GM12872 (cell line): ENCODE data around the gene STK39.

Experiments
- CTCF ChIP-seq: IDR thresholded peaks from 3 replicates; pipeline ENCODE4 v1.5.1; 2011; ENCODE audit warnings: low read depth, mild to moderate bottlenecking, low read length, moderate library complexity; ENCODE audit not compliant: insufficient read depth

STK39 gene

DNA sequence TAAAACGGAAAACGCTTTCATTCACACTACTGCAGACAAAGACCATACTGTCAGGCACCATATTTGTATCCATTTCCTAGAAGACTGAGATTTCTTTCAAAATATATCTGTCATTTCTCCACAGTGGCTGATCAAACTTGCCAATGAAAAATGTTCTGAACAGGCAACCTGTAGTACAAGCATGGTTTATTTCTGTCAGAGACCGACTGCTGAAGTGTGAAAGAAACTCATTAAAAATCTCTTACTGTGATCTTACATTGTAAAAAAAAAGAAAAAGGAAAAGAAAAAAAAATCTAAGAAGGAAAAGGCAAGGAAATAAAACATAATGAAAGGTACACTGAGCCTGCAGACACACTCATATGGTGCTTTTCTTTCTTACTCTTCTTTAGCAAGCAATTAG is 184.5 kb downstream of the STK39 start:
- no peak for TF ChIP-seq CTCF

DNA sequence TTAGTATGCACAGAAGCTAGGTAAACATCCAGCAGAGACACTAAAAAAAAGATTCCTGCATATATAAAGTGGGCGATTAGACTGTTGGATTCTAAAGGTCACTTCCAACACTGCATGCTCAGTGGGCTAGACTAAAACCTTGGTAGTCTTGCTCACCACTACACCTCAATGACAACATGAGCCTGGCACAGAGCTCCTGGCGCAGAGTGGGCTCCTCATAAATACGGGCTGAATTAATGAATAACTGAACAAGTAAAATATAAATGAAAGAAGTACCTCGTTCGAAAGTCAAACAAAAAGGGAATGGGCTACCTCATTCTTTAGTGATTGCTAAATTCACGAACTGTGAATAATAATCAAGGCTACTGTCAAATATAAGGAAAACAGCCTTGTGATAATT is 185.3 kb downstream of the STK39 start:
- no peak for TF ChIP-seq CTCF

DNA sequence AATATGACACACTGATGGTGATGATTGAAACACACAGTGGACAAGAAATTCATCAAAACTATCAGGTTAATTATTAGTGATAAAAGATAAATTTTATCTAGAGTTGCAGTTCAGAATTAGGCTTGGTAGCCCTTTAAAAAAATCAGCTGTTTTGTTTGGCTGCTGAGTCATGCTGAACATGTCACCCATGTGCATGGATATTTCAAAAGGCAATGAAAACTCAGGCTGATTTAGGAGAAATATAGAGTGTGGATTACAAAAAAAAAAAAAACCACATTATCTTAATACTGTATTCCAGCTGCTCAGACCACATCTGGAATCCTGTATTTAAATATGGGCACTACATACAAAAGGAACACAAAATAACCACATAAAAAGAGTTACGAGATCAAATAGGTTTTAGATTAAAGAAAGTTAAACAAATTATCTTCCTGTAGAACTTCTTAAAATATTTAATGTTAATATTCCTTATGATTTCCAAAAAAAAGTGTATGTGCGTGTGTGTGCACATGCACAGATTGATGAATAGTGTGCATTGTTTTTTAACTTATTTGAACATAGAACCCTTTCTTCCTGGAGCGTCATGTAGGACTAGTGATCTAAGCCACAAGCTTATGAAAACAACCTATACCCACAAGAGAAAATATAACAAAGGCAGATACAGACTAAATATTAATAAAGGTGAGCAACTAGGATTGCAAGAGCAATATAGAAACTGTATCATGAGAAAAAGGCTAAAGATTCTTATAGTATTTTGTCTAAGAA is 186.2 kb downstream of the STK39 start:
- TF ChIP-seq CTCF, result no peak

DNA sequence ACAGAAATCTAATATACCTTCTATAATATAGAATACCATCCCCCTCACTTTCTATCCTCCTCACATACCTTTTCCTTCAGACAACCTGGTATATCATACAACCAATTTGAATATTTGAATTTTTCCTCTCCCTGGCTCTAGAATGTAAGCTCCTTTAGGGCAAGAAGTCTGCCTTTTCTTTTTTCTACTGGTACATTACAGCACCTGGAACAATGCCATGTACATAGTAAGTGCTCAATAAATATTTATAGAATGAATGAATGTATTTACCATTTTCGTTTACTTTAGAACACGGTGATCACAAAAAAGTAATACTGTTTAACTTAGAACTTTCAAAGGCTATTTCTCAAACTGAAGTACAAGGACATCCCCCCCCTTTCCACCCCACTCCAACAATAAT is 187.6 kb downstream of the STK39 start:
- no peak for TF ChIP-seq CTCF

DNA sequence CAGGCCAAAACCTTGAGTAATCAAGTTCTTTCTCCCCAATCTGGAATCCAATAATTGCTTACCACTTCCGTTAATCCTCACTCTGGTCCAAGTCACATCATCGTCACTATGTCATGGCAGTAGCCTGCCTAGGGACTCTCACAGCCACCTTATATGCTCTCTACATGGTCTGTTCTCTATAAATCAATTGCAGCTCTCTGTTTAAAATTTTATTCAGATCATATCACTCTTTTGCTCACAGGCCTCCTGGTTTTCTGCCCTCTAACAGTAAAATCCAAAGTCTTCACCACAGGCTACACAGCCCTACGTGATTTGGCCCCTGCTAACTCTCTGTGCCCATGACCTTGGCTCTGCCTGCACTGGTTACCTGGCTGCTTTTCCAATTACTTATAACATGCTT is 188.7 kb downstream of the STK39 start:
- no peak for TF ChIP-seq CTCF

DNA sequence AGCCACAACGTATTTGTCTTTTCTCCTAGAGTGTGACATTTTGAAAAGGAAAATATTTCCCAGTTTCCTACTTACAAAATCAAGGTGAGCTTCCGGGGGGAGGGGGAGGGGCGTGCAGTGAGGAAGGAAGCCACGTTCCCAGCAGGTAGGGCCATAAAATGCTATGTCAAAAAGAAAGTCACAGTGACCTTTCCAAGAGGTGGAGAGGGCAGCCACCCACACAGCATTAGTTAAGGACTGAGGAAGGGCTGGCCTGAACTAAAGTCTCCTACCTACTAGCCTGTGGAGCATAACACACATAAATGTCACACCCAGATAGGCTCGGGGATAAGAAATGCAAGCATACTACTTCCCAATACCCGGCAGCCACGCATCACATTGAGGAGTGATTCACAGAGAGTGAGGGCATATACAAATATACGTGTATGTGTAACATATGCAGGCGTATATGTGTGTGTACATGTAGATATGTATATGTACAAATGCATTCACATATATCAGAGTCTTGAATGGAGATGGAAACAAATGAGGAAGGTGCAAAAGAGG is 191.1 kb downstream of the STK39 start:
- TF ChIP-seq CTCF, result no peak

DNA sequence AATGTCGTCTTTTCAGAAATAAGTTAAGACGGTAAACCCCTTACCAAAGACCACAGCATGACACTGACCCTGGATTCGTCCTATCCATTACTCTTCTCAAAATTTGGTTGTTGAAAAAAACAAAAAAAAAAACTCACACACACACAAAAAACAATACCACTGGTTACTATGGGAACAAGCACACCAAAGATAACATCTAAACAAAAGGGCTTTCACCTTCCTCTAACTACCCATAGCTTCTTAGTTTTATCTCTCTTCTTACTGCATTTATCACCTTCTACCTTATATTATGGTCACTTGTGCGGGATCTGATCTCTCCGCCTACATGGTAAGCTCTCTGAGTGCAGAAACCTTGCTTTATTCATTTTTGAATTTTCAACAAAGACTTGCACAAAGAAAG is 192.7 kb downstream of the STK39 start:
- no peak for TF ChIP-seq CTCF
